GM23338 (cell line): ENCODE results near the gene SARNP. TPM values are rescaled to one million over a fixed set of nuclear protein-coding genes. Genes with fewer than 3 reads are reported as not detected.
A peak's percentile ranks its signal among the peaks of the same experiment; 100 is the strongest.

ENCODE experiments used
- ATAC-seq: fragments of 200-7000 bp; cut with Tn5 transposase; 3 replicates; pipeline ENCODE4 v1.9.1; 2020
- DNase-seq: peaks from one replicate; pipeline ENCODE4 v3.0.0-alpha.2; 2015; ENCODE audit warnings: low spot score
- H2AFZ ChIP-seq: fragments of 200-600 bp; sonication (generic); 2 replicates; pipeline ENCODE4 v1.8.0; 2016; ENCODE audit warnings: antibody characterized with exemption, mild to moderate bottlenecking, moderate library complexity
- H3F3A ChIP-seq: fragments of 200-600 bp; sonication (generic); replicated peaks from 2 replicates; pipeline ENCODE4 v1.8.0; 2017; ENCODE audit warnings: antibody characterized with exemption, mixed run types, low read depth
- H3K27ac ChIP-seq: fragments of 200-600 bp; sonication (generic); 2 replicates; pipeline ENCODE4 v1.6.1; 2016; ENCODE audit warnings: low read depth
- H3K27me3 ChIP-seq: fragments of 200-600 bp; sonication (generic); 2 replicates; pipeline ENCODE4 v1.8.0; 2016; ENCODE audit warnings: mild to moderate bottlenecking, mixed run types, moderate library complexity; ENCODE audit not compliant: insufficient read depth
- H3K36me3 ChIP-seq: fragments of 200-600 bp; sonication (generic); 2 replicates; pipeline ENCODE4 v1.8.0; 2016; ENCODE audit warnings: mild to moderate bottlenecking; ENCODE audit not compliant: insufficient read depth
- H3K4me1 ChIP-seq: fragments of 200-600 bp; sonication (generic); 2 replicates; pipeline ENCODE4 v1.8.0; 2016; ENCODE audit warnings: mild to moderate bottlenecking, moderate library complexity; ENCODE audit not compliant: insufficient read depth
- H3K4me2 ChIP-seq: fragments of 200-600 bp; sonication (generic); 2 replicates; pipeline ENCODE4 v1.7.1; 2017; ENCODE audit warnings: mixed run types
- H3K4me3 ChIP-seq: fragments of 200-600 bp; sonication (generic); 2 replicates; pipeline ENCODE4 v1.6.1; 2016; ENCODE audit warnings: mixed run types
- H3K79me2 ChIP-seq: fragments of 200-600 bp; sonication (generic); replicated peaks from 2 replicates; pipeline ENCODE4 v1.8.0; 2017; ENCODE audit warnings: mild to moderate bottlenecking; ENCODE audit not compliant: insufficient read depth
- H3K9me2 ChIP-seq: fragments of 200-600 bp; sonication (generic); 2 replicates; pipeline ENCODE4 v1.8.0; 2017; ENCODE audit not compliant: insufficient read depth
- H4K20me1 ChIP-seq: fragments of 200-600 bp; sonication (generic); replicated peaks from 2 replicates; pipeline ENCODE4 v1.8.0; 2017; ENCODE audit warnings: mild to moderate bottlenecking; ENCODE audit not compliant: insufficient read depth
- H3K27ac Mint-ChIP-seq: 2 replicates; pipeline ENCODE4 v1.8.0; 2020; ENCODE audit warnings: inconsistent platforms, mild to moderate bottlenecking, moderate library complexity, mixed read lengths
- H3K27me3 Mint-ChIP-seq: 3 replicates; pipeline ENCODE4 v1.8.0; 2022; ENCODE audit warnings: low read depth, mild to moderate bottlenecking, moderate library complexity, mixed read lengths, inconsistent platforms; ENCODE audit not compliant: insufficient read depth, poor library complexity
- H3K36me3 Mint-ChIP-seq: 3 replicates; pipeline ENCODE4 v1.8.0; 2021; ENCODE audit warnings: low read depth, mild to moderate bottlenecking, inconsistent platforms, moderate library complexity, mixed read lengths
- H3K4me1 Mint-ChIP-seq: 3 replicates; pipeline ENCODE4 v1.8.0; 2020; ENCODE audit warnings: mild to moderate bottlenecking, inconsistent platforms, mixed read lengths
- H3K4me3 Mint-ChIP-seq: 3 replicates; pipeline ENCODE4 v1.8.0; 2021; ENCODE audit warnings: moderate library complexity, mild to moderate bottlenecking, inconsistent platforms, mixed read lengths
- H3K9me3 Mint-ChIP-seq: 3 replicates; pipeline ENCODE4 v1.8.0; 2020; ENCODE audit warnings: moderate library complexity, mild to moderate bottlenecking, inconsistent platforms, mixed read lengths
- CREB1 ChIP-seq: fragments of 250-450 bp; sonication (Bioruptor Pico); IDR thresholded peaks from 2 replicates; pipeline ENCODE4 v1.5.0; 2020; ENCODE audit warnings: low read depth, mild to moderate bottlenecking, moderate library complexity
- EZH2 ChIP-seq: fragments of 200-600 bp; sonication (generic); IDR thresholded peaks from one replicate; pipeline ENCODE4 v1.8.0; 2017; ENCODE audit warnings: antibody characterized with exemption, mild to moderate bottlenecking, low read depth; ENCODE audit not compliant: unreplicated experiment
- EZH2phosphoT487 ChIP-seq: fragments of 200-600 bp; sonication (generic); IDR thresholded peaks from one replicate; pipeline ENCODE4 v1.8.1; 2018; ENCODE audit warnings: antibody characterized with exemption; ENCODE audit not compliant: unreplicated experiment
- JUNB ChIP-seq: IDR thresholded peaks from one replicate; pipeline ENCODE4 v1.6.1; 2016; ENCODE audit warnings: antibody characterized with exemption; ENCODE audit not compliant: unreplicated experiment
- NANOG ChIP-seq: IDR thresholded peaks from 2 replicates; pipeline ENCODE4 v1.6.1; 2016; ENCODE audit warnings: antibody characterized with exemption, borderline replicate concordance
- POLR2AphosphoS5 ChIP-seq: IDR thresholded peaks from 2 replicates; pipeline ENCODE4 v1.6.1; 2016; ENCODE audit warnings: antibody characterized with exemption, low read depth
- STAT1 ChIP-seq: IDR thresholded peaks from one replicate; pipeline ENCODE4 v1.6.1; 2016; ENCODE audit warnings: antibody characterized with exemption; ENCODE audit not compliant: unreplicated experiment
- ZNF114 ChIP-seq: fragments of 250-450 bp; sonication (Bioruptor Pico); IDR thresholded peaks from 2 replicates; pipeline ENCODE4 v1.5.0; 2020; ENCODE audit warnings: mild to moderate bottlenecking, moderate library complexity
- ZNF331 ChIP-seq: fragments of 250-450 bp; sonication (Bioruptor Pico); IDR thresholded peaks from 2 replicates; pipeline ENCODE4 v1.5.0; 2020; ENCODE audit warnings: low read depth, mild to moderate bottlenecking, moderate library complexity
- polyA plus RNA-seq: library from polyadenylated mRNA; unstranded; fragments of >200 nt; fragmentation: Nextera tagmentation; extraction: Ambion mirVana; gene quantifications from 2 replicates; pipeline ENCODE4 v1.2.1, GENCODE V29; 2016
- total RNA-seq: library from RNA; depleted of rRNA; stranded (reverse); fragments of >200 nt; shearing (Covaris generic); gene quantifications from 2 replicates; pipeline ENCODE4 v1.2.3, GENCODE V29; 2014
- TF ChIP-seq, protein P1 (sequence below): IDR thresholded peaks from 2 replicates; pipeline ENCODE4 v1.6.1; 2016; ENCODE audit warnings: antibody characterized with exemption
- TF ChIP-seq, protein P2 (sequence below): fragments of 250-450 bp; sonication (Bioruptor Pico); IDR thresholded peaks from 2 replicates; pipeline ENCODE4 v1.5.0; 2020; ENCODE audit warnings: mild to moderate bottlenecking, moderate library complexity
- TF ChIP-seq, protein P3 (sequence below): IDR thresholded peaks from one replicate; pipeline ENCODE4 v1.6.1; 2018; ENCODE audit warnings: antibody characterized with exemption; ENCODE audit not compliant: unreplicated experiment
- TF ChIP-seq, protein P4 (sequence below), 2 experiments: fragments of 200-600 bp in 1 of 2; sonication (generic) in 1 of 2; conservative IDR thresholded peaks; 2 replicates each; pipeline versions ENCODE4 v1.5.1 to v1.6.1; 2016 to 2017; ENCODE audit warnings: antibody characterized with exemption in 2 of 2, low read depth in 2 of 2, mild to moderate bottlenecking in 2 of 2, moderate library complexity in 1 of 2

The SARNP gene
- total and polyA plus RNA-seq, 2 experiments from 2014 or later = 96.0 to 313 TPM

DNA sequence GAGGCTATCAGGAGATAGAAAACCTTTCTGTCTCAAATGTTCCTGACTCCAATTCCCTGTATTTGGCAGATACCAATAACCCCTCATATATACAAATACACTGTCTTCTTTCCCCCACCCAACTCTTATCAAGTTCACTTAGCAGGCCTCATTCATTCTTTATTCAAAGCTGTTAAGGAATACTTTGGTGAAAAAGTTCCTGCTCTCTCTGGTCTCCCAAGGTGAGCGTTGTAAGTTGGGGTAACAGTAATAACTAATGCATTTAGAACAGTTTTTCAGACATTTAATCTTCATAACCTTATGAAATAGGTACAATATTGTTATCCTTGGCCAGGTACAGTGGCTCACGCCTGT is 78.5 kb downstream of the SARNP start:
- Mint-ChIP-seq H3K4me3 (peak overlapping the region; percentile 83; the same call in 2 of the 3 replicates), H3K36me3 (no peaks in the 10 kb centered on the region), H3K27ac (no peak overlapping the region), H3K4me1 (peaks cover 28% of the 10 kb centered on the region), H3K9me3 (no peaks in the 10 kb centered on the region; the same call in 2 of the 3 replicates), H3K27me3 (peaks cover 17% of the 10 kb centered on the region)
- Histone ChIP-seq H3K27ac (no peak overlapping the region), H4K20me1 (no peaks in the 10 kb centered on the region; the same call in 1 of the 2 replicates), H3K4me1 (peaks cover 6% of the 10 kb centered on the region; the same call in 1 of the 2 replicates), H2AFZ (no peak overlapping the region), H3K27me3 (no peaks in the 10 kb centered on the region), H3K4me2 (no peak overlapping the region), H3K36me3 (no peaks in the 10 kb centered on the region), H3K9me2 (no peaks in the 10 kb centered on the region), H3K4me3 (no peak overlapping the region), H3F3A (no peaks in the 10 kb centered on the region), H3K79me2 (peaks cover 6% of the 10 kb centered on the region)
- TF ChIP-seq, protein P1, sequence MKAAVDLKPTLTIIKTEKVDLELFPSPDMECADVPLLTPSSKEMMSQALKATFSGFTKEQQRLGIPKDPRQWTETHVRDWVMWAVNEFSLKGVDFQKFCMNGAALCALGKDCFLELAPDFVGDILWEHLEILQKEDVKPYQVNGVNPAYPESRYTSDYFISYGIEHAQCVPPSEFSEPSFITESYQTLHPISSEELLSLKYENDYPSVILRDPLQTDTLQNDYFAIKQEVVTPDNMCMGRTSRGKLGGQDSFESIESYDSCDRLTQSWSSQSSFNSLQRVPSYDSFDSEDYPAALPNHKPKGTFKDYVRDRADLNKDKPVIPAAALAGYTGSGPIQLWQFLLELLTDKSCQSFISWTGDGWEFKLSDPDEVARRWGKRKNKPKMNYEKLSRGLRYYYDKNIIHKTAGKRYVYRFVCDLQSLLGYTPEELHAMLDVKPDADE = no peak
- TF ChIP-seq JUNB (no peak), STAT1 (no peak), CREB1 (CRISPR knock-in tag) (no peak), ZNF331 (CRISPR knock-in tag) (no peak), ZNF114 (no peak), EZH2 (no peak), POLR2AphosphoS5 (no peak), NANOG (no peak), EZH2phosphoT487 (no peak)
- TF ChIP-seq, protein P2, sequence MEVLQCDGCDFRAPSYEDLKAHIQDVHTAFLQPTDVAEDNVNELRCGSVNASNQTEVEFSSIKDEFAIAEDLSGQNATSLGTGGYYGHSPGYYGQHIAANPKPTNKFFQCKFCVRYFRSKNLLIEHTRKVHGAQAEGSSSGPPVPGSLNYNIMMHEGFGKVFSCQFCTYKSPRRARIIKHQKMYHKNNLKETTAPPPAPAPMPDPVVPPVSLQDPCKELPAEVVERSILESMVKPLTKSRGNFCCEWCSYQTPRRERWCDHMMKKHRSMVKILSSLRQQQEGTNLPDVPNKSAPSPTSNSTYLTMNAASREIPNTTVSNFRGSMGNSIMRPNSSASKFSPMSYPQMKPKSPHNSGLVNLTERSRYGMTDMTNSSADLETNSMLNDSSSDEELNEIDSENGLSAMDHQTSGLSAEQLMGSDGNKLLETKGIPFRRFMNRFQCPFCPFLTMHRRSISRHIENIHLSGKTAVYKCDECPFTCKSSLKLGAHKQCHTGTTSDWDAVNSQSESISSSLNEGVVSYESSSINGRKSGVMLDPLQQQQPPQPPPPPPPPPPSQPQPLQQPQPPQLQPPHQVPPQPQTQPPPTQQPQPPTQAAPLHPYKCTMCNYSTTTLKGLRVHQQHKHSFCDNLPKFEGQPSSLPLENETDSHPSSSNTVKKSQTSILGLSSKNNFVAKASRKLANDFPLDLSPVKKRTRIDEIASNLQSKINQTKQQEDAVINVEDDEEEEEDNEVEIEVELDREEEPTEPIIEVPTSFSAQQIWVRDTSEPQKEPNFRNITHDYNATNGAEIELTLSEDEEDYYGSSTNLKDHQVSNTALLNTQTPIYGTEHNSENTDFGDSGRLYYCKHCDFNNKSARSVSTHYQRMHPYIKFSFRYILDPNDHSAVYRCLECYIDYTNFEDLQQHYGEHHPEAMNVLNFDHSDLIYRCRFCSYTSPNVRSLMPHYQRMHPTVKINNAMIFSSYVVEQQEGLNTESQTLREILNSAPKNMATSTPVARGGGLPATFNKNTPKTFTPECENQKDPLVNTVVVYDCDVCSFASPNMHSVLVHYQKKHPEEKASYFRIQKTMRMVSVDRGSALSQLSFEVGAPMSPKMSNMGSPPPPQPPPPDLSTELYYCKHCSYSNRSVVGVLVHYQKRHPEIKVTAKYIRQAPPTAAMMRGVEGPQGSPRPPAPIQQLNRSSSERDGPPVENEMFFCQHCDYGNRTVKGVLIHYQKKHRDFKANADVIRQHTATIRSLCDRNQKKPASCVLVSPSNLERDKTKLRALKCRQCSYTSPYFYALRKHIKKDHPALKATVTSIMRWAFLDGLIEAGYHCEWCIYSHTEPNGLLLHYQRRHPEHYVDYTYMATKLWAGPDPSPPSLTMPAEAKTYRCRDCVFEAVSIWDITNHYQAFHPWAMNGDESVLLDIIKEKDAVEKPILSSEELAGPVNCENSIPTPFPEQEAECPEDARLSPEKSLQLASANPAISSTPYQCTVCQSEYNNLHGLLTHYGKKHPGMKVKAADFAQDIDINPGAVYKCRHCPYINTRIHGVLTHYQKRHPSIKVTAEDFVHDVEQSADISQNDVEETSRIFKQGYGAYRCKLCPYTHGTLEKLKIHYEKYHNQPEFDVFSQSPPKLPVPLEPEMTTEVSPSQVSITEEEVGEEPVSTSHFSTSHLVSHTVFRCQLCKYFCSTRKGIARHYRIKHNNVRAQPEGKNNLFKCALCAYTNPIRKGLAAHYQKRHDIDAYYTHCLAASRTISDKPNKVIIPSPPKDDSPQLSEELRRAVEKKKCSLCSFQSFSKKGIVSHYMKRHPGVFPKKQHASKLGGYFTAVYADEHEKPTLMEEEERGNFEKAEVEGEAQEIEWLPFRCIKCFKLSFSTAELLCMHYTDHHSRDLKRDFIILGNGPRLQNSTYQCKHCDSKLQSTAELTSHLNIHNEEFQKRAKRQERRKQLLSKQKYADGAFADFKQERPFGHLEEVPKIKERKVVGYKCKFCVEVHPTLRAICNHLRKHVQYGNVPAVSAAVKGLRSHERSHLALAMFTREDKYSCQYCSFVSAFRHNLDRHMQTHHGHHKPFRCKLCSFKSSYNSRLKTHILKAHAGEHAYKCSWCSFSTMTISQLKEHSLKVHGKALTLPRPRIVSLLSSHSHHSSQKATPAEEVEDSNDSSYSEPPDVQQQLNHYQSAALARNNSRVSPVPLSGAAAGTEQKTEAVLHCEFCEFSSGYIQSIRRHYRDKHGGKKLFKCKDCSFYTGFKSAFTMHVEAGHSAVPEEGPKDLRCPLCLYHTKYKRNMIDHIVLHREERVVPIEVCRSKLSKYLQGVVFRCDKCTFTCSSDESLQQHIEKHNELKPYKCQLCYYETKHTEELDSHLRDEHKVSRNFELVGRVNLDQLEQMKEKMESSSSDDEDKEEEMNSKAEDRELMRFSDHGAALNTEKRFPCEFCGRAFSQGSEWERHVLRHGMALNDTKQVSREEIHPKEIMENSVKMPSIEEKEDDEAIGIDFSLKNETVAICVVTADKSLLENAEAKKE (CRISPR knock-in tag) = no peak
- TF ChIP-seq, protein P3, sequence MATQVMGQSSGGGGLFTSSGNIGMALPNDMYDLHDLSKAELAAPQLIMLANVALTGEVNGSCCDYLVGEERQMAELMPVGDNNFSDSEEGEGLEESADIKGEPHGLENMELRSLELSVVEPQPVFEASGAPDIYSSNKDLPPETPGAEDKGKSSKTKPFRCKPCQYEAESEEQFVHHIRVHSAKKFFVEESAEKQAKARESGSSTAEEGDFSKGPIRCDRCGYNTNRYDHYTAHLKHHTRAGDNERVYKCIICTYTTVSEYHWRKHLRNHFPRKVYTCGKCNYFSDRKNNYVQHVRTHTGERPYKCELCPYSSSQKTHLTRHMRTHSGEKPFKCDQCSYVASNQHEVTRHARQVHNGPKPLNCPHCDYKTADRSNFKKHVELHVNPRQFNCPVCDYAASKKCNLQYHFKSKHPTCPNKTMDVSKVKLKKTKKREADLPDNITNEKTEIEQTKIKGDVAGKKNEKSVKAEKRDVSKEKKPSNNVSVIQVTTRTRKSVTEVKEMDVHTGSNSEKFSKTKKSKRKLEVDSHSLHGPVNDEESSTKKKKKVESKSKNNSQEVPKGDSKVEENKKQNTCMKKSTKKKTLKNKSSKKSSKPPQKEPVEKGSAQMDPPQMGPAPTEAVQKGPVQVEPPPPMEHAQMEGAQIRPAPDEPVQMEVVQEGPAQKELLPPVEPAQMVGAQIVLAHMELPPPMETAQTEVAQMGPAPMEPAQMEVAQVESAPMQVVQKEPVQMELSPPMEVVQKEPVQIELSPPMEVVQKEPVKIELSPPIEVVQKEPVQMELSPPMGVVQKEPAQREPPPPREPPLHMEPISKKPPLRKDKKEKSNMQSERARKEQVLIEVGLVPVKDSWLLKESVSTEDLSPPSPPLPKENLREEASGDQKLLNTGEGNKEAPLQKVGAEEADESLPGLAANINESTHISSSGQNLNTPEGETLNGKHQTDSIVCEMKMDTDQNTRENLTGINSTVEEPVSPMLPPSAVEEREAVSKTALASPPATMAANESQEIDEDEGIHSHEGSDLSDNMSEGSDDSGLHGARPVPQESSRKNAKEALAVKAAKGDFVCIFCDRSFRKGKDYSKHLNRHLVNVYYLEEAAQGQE = no peak
- TF ChIP-seq, protein P4, sequence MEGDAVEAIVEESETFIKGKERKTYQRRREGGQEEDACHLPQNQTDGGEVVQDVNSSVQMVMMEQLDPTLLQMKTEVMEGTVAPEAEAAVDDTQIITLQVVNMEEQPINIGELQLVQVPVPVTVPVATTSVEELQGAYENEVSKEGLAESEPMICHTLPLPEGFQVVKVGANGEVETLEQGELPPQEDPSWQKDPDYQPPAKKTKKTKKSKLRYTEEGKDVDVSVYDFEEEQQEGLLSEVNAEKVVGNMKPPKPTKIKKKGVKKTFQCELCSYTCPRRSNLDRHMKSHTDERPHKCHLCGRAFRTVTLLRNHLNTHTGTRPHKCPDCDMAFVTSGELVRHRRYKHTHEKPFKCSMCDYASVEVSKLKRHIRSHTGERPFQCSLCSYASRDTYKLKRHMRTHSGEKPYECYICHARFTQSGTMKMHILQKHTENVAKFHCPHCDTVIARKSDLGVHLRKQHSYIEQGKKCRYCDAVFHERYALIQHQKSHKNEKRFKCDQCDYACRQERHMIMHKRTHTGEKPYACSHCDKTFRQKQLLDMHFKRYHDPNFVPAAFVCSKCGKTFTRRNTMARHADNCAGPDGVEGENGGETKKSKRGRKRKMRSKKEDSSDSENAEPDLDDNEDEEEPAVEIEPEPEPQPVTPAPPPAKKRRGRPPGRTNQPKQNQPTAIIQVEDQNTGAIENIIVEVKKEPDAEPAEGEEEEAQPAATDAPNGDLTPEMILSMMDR (conservative IDR thresholded peaks at IDR 0.05; ENCODE audit: low read depth in 2 of 2) = no peak
- no peak for ATAC-seq
- DNase-seq = no peak
